K562 (cell line): ENCODE data around the gene VWA1. TPM values are rescaled to one million over a fixed set of nuclear protein-coding genes. Genes with fewer than 3 reads are reported as not detected.
A peak's percentile ranks its signal among the peaks of the same experiment; 100 is the strongest.

Experiments used
- EHMT2 ChIP-seq: fragments of 450-650 bp; IDR thresholded peaks from 2 replicates; pipeline ENCODE4 v1.6.1; 2018; ENCODE audit warnings: antibody characterized with exemption
- KLF10 ChIP-seq: fragments of 250-450 bp; sonication (Bioruptor Pico); IDR thresholded peaks from 2 replicates; pipeline ENCODE4 v1.6.1; 2021; ENCODE audit warnings: matching md5 sums
- KLF13 ChIP-seq: fragments of 450-650 bp; IDR thresholded peaks from 2 replicates; pipeline ENCODE4 v1.6.1; 2016; ENCODE audit warnings: missing genetic modification characterization, low read depth, mild to moderate bottlenecking, missing compliant biosample characterization, moderate library complexity, borderline replicate concordance
- MGA ChIP-seq: fragments of 450-650 bp; IDR thresholded peaks from 2 replicates; pipeline ENCODE4 v1.6.1; 2016; ENCODE audit warnings: mild to moderate bottlenecking, moderate library complexity
- PCBP1 ChIP-seq: fragments of 200-400 bp; formaldehyde crosslinking; IDR thresholded peaks from 2 replicates; pipeline ENCODE4 v1.6.1; 2018; ENCODE audit warnings: mild to moderate bottlenecking, low read depth, low read length; ENCODE audit not compliant: poor library complexity, severe bottlenecking
- PML ChIP-seq: IDR thresholded peaks from 2 replicates; pipeline ENCODE4 v1.6.1; 2012; ENCODE audit warnings: low read length, inconsistent platforms
- RBFOX2 ChIP-seq: fragments of 200-400 bp; formaldehyde crosslinking; IDR thresholded peaks from 2 replicates; pipeline ENCODE4 v1.6.1; 2017; ENCODE audit warnings: low read depth, mild to moderate bottlenecking, low read length, moderate library complexity
- RFX7 ChIP-seq: fragments of 250-450 bp; sonication (Bioruptor Pico); IDR thresholded peaks from 2 replicates; pipeline ENCODE4 v1.5.1; 2021; ENCODE audit warnings: mild to moderate bottlenecking
- SUPT5H ChIP-seq: fragments of 450-650 bp; IDR thresholded peaks from 2 replicates; pipeline ENCODE4 v1.6.1; 2016
- VEZF1 ChIP-seq: fragments of 200-800 bp; sonication (Bioruptor generic); IDR thresholded peaks from 2 replicates; pipeline ENCODE4 v1.6.1; 2017; ENCODE audit warnings: missing genetic modification characterization, missing compliant biosample characterization
- ZBTB8A ChIP-seq: fragments of 450-650 bp; IDR thresholded peaks from 2 replicates; pipeline ENCODE4 v1.6.1; 2018; ENCODE audit warnings: mild to moderate bottlenecking, moderate library complexity; ENCODE audit not compliant: partially characterized antibody
- ZNF740 ChIP-seq, 3 experiments: fragments of 200-800 bp in 1 of 3; sonication (Bioruptor generic) in 1 of 3; sonication (generic) in 1 of 3; formaldehyde crosslinking in 1 of 3; IDR thresholded peaks; 2 replicates each; pipeline versions ENCODE4 v1.6.1 to v1.8.0; 2016 to 2022; ENCODE audit warnings: mild to moderate bottlenecking in 2 of 3, missing compliant biosample characterization in 2 of 3, missing genetic modification characterization in 2 of 3, missing genetic modification reagents in 1 of 3
- ZSCAN32 ChIP-seq: fragments of 450-650 bp; formaldehyde crosslinking; IDR thresholded peaks from 2 replicates; pipeline ENCODE4 v1.4.0; 2020; ENCODE audit warnings: mild to moderate bottlenecking, moderate library complexity
- polyA plus RNA-seq, 8 experiments: library from polyadenylated mRNA; depleted of rRNA in 4 of 8; stranded (reverse) in 5 of 8; unstranded in 3 of 8; fragments of >200 nt; fragmentation: Nextera tagmentation in 2 of 8; fragmentation: Illumina TruSeq in 1 of 8; extraction: Ambion mirVana in 2 of 8; extraction: Trizol in 1 of 8; gene quantifications; 2 replicates each; pipeline versions ENCODE4 v1.2.1 to v1.2.3, GENCODE V29; 2011 to 2014; ENCODE audit warnings: inconsistent platforms in 1 of 8, missing spikeins in 1 of 8
- total RNA-seq, 7 experiments: library from RNA; depleted of rRNA in 6 of 7; stranded (reverse); fragments of >200 nt in 6 of 7; fragmentation: Illumina TruSeq in 2 of 7; extraction: Trizol in 2 of 7; gene quantifications; 2 replicates each; pipeline versions ENCODE4 v1.2.1 to v1.2.3, GENCODE V29; 2011 to 2021; ENCODE audit warnings: low replicate concordance in 1 of 7

Gene VWA1
- total and polyA plus RNA-seq, 9 of the 15 experiments (the other 6 are each of a cell fraction or from before 2014, with no cell fraction given), result 0.01 to 6.4 (median 0.85) TPM

- peak; percentile 46 for TF ChIP-seq PCBP1
- no peak for TF ChIP-seq KLF10 (CRISPR knock-in tag)
- no peak for TF ChIP-seq RFX7 (CRISPR knock-in tag)
- peak; percentile 62 for TF ChIP-seq SUPT5H
- TF ChIP-seq VEZF1 (CRISPR knock-in tag), result no peak
- TF ChIP-seq ZNF740 (CRISPR knock-in tag; IDR thresholded peaks at IDR 0.05), result 0 out of 2 replicates have a peak, but pooled peaks have one; percentile 32
- TF ChIP-seq ZNF740 (tag; IDR thresholded peaks at IDR 0.05), result no peak
- no peak for TF ChIP-seq ZBTB8A
- TF ChIP-seq KLF13 (tag), result no peak
- no peak for TF ChIP-seq ZSCAN32 (CRISPR knock-in tag)
- no peak for TF ChIP-seq MGA
- no peak for TF ChIP-seq PML
- peak; percentile 49 for TF ChIP-seq RBFOX2
- no peak for TF ChIP-seq EHMT2
These were observed 44.3 kb downstream of the VWA1 start (continued) for GRCh38 chr1:1479547-1480487.
